Hepatocyte (in vitro differentiated cells): ENCODE measurements around the gene COTL1. TPM values are rescaled to one million over a fixed set of nuclear protein-coding genes. Genes with fewer than 3 reads are reported as not detected.

Experiments
- DNase-seq: peaks from one replicate; pipeline ENCODE4 v3.0.0-alpha.2; 2016; ENCODE audit warnings: low spot score
- H2AFZ ChIP-seq: fragments of 200-600 bp; sonication (generic); 2 replicates; pipeline ENCODE4 v1.6.0; 2016; ENCODE audit warnings: antibody characterized with exemption, mild to moderate bottlenecking
- H3K27ac ChIP-seq: fragments of 200-600 bp; sonication (generic); 2 replicates; pipeline ENCODE4 v1.5.1; 2016; ENCODE audit warnings: mild to moderate bottlenecking
- H3K27me3 ChIP-seq: fragments of 200-600 bp; sonication (generic); 2 replicates; pipeline ENCODE4 v1.6.1; 2016
- H3K36me3 ChIP-seq: fragments of 200-600 bp; sonication (generic); replicated peaks from 2 replicates; pipeline ENCODE4 v1.5.1; 2016; ENCODE audit warnings: low read depth; ENCODE audit not compliant: insufficient read depth
- H3K4me1 ChIP-seq: fragments of 200-600 bp; sonication (generic); 2 replicates; pipeline ENCODE4 v1.5.1; 2016; ENCODE audit warnings: mild to moderate bottlenecking, moderate library complexity; ENCODE audit not compliant: insufficient read depth
- H3K4me2 ChIP-seq: fragments of 200-600 bp; sonication (generic); 2 replicates; pipeline ENCODE4 v1.6.0; 2016
- H3K4me3 ChIP-seq: fragments of 200-600 bp; sonication (generic); 2 replicates; pipeline ENCODE4 v1.5.1; 2016; ENCODE audit warnings: mild to moderate bottlenecking
- H3K79me2 ChIP-seq: fragments of 200-600 bp; sonication (generic); 2 replicates; pipeline ENCODE4 v1.6.0; 2017; ENCODE audit warnings: mild to moderate bottlenecking
- H3K9me2 ChIP-seq: fragments of 200-600 bp; sonication (generic); replicated peaks from 2 replicates; pipeline ENCODE4 v1.6.0; 2017; ENCODE audit warnings: mild to moderate bottlenecking; ENCODE audit not compliant: insufficient read depth
- H3K9me3 ChIP-seq: fragments of 200-600 bp; sonication (generic); 2 replicates; pipeline ENCODE4 v1.5.1; 2016; ENCODE audit warnings: low read depth, mild to moderate bottlenecking
- H4K20me1 ChIP-seq: fragments of 200-600 bp; sonication (generic); 2 replicates; pipeline ENCODE4 v1.6.0; 2016; ENCODE audit warnings: mild to moderate bottlenecking; ENCODE audit not compliant: insufficient read depth, poor library complexity, severe bottlenecking
- EZH2 ChIP-seq: fragments of 200-600 bp; sonication (generic); IDR thresholded peaks from 2 replicates; pipeline ENCODE4 v1.6.1; 2016; ENCODE audit warnings: antibody characterized with exemption, mild to moderate bottlenecking, borderline replicate concordance
- EZH2phosphoT487 ChIP-seq: fragments of 200-600 bp; sonication (generic); IDR thresholded peaks from one replicate; pipeline ENCODE4 v1.6.1; 2018; ENCODE audit warnings: antibody characterized with exemption, mild to moderate bottlenecking, low read depth, moderate library complexity; ENCODE audit not compliant: unreplicated experiment, severe bottlenecking
- WGBS: methylation state at CpG from one replicate; pipeline ENCODE4 v1.1.6; 2016; ENCODE audit warnings: low lambda C conversion rate; ENCODE audit errors: missing lambda C conversion rate; 5-methylcytosine and 5-hydroxymethylcytosine counted together
- polyA plus RNA-seq: library from polyadenylated mRNA; unstranded; fragments of >200 nt; fragmentation: Nextera tagmentation; extraction: Ambion mirVana; gene quantifications from 2 replicates; pipeline ENCODE4 v1.2.1, GENCODE V29; 2016
- total RNA-seq: library from RNA; depleted of rRNA; stranded (reverse); fragments of >200 nt; gene quantifications from 2 replicates; pipeline ENCODE4 v1.2.3, GENCODE V29; 2014
- TF ChIP-seq, protein P1 (sequence below): fragments of 200-600 bp; sonication (generic); IDR thresholded peaks from 2 replicates; pipeline ENCODE4 v1.5.1; 2016; ENCODE audit warnings: antibody characterized with exemption, mild to moderate bottlenecking; ENCODE audit not compliant: poor library complexity

Gene COTL1
- total and polyA plus RNA-seq, 2 experiments from 2014 or later = 30.1 to 104 TPM

DNA sequence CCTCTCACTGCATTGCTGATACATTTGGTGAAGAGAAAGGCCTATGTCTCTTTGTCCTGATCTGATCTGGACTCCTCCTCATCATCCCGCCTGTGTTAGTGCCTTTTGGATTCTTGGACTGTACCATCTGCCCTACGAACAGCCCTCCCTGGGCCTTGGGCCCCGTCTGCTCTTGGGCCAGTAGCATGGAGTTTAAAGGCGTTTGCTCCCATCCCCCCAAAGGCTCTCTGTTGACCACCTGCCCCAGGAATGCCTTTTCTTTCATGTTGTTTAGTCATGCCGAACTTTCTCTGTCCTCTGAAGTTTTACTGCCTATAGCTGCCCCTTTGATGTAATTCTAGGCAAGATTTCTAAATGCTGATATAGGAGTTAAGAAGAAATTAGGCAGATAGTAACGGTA is 82.5 kb downstream of the COTL1 start:
- Histone ChIP-seq H3K9me3 (no peaks in the 10 kb centered on the region), H3K27ac (no peak overlapping the region), H3K4me1 (peaks cover 7% of the 10 kb centered on the region), H2AFZ (no peak overlapping the region), H3K79me2 (no peaks in the 10 kb centered on the region), H3K27me3 (no peaks in the 10 kb centered on the region), H3K4me2 (no peak overlapping the region), H3K4me3 (no peak overlapping the region), H4K20me1 (no peaks in the 10 kb centered on the region), H3K36me3 (no peaks in the 10 kb centered on the region), H3K9me2 (no peaks in the 10 kb centered on the region)
- TF ChIP-seq EZH2phosphoT487 (no peak), EZH2 (no peak)
- TF ChIP-seq, protein P1, sequence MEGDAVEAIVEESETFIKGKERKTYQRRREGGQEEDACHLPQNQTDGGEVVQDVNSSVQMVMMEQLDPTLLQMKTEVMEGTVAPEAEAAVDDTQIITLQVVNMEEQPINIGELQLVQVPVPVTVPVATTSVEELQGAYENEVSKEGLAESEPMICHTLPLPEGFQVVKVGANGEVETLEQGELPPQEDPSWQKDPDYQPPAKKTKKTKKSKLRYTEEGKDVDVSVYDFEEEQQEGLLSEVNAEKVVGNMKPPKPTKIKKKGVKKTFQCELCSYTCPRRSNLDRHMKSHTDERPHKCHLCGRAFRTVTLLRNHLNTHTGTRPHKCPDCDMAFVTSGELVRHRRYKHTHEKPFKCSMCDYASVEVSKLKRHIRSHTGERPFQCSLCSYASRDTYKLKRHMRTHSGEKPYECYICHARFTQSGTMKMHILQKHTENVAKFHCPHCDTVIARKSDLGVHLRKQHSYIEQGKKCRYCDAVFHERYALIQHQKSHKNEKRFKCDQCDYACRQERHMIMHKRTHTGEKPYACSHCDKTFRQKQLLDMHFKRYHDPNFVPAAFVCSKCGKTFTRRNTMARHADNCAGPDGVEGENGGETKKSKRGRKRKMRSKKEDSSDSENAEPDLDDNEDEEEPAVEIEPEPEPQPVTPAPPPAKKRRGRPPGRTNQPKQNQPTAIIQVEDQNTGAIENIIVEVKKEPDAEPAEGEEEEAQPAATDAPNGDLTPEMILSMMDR = no peak
- DNase-seq = no peak
- WGBS = 18% methylated on average over 6 of the region's 6 CpGs

DNA sequence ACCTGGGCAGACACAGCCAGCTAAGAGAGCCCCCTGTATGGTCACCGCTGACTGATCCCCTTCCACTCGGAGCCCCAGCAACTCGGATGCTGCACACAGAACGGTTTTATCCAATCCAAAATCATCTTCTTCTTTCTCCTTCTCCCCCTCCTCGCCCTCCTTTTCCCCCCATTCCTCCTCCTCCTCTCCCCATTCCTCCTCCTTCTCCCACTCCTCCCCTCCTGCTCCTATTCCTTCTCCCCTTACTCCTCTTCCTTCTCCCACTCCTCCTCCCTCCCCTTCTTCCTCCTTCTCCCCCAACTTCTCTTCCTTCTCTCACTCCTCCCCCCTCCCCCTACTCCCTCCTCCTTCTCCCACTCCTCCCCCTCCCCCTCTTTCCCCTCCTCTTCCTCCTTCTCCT is 83.1 kb downstream of the COTL1 start:
- 83% methylated on average over 2 of the region's 5 CpGs for WGBS
- no peaks in the 10 kb centered on the region for H4K20me1 ChIP-seq
- no peaks in the 10 kb centered on the region for H3K9me3 ChIP-seq
- no peak overlapping the region for H3K4me3 ChIP-seq
- H3K4me1 ChIP-seq = peaks cover 7% of the 10 kb centered on the region
- no peaks in the 10 kb centered on the region for H3K9me2 ChIP-seq
- H3K4me2 ChIP-seq = no peak overlapping the region
- TF ChIP-seq EZH2 = no peak
- TF ChIP-seq EZH2phosphoT487 = no peak
- TF ChIP-seq, protein P1 = no peak
- H3K27me3 ChIP-seq = no peaks in the 10 kb centered on the region
- no peaks in the 10 kb centered on the region for H3K79me2 ChIP-seq
- no peak overlapping the region for H3K27ac ChIP-seq
- no peak overlapping the region for H2AFZ ChIP-seq
- no peak for DNase-seq
- no peaks in the 10 kb centered on the region for H3K36me3 ChIP-seq

DNA sequence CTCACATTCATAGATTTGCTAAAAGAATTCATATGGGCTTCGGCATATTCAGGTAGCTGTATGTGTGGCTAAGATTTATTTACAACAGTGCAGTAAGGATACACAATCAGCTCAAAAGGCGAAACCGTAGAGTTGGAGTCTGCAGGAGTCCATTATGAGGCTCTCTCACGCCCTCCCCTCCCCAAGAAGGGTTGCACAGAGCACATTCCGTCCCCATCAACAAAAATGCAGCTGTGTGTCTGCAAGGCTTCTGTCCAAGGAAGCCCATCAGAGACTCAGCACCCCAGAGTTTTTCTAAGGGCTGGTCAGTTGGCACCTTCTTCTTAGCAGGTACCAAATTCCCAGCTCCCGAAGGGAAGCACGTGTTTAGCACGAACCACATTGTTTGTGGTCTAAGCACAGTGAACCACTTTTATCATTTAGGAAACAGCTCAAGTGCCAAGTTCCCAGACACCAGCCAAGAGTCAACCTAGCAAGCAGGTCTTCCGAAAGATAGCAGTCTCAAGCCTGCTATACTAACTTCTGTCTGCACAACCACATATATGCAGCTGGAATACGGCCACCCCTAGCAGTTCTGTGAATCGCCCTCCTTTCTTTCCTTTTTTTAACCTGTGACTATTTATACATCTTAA is 84.9 kb downstream of the COTL1 start:
- Histone ChIP-seq H3K9me2 (no peaks in the 10 kb centered on the region), H3K27me3 (no peaks in the 10 kb centered on the region), H3K27ac (peak overlapping the region; percentile 75), H3K9me3 (no peaks in the 10 kb centered on the region), H2AFZ (no peak overlapping the region), H3K4me1 (peaks cover 7% of the 10 kb centered on the region), H3K4me2 (peak overlapping the region; percentile 28), H3K4me3 (no peak overlapping the region), H4K20me1 (no peaks in the 10 kb centered on the region), H3K36me3 (no peaks in the 10 kb centered on the region), H3K79me2 (no peaks in the 10 kb centered on the region)
- WGBS = 78% methylated on average over 11 of the region's 11 CpGs
- DNase-seq = no peak
- TF ChIP-seq EZH2phosphoT487 = no peak
- TF ChIP-seq EZH2 = no peak
- TF ChIP-seq, protein P1 = no peak
